HepG2 (cell line): ENCODE results near the gene P2RX7. TPM values are rescaled to one million over a fixed set of nuclear protein-coding genes. Genes with fewer than 3 reads are reported as not detected.

Source experiments
- ATAC-seq: fragments of 200-7000 bp; cut with Tn5 transposase; 3 replicates; pipeline ENCODE4 v1.9.1; 2020; ENCODE audit warnings: mild to moderate bottlenecking, moderate library complexity
- BruUV-seq: library from RNA; stranded (reverse); fragments of 400-500 nt; replicated peaks from 2 replicates; lab custom pipeline; 2021; lab: Mats Ljungman, UMichigan
- CTCF ChIA-PET: fragments of 300-600 bp; formaldehyde crosslinking; extraction: SDS; loops from one replicate; lab custom pipeline; 2021; ENCODE audit warnings: low total read pairs, inconsistent platforms, low intra/inter-chr PET ratio; lab: Yijun Ruan, JAX
- POLR2A ChIA-PET: fragments of 350-600 bp; sonication (Branson Sonifier 250); formaldehyde crosslinking; loops from one replicate; lab custom pipeline; 2020; ENCODE audit warnings: antibody characterized with exemption, inconsistent platforms; lab: Yijun Ruan, JAX
- DNase-seq: peaks from one replicate; pipeline ENCODE4 v3.0.0-alpha.2; 2015; ENCODE audit warnings: low spot score
- FAIRE-seq: peaks from 3 replicates; lab custom pipeline; 2011; peaks lifted over from hg19 to GRCh38; lab: Jason Lieb, UNC
- H2AFZ ChIP-seq: one replicate; pipeline ENCODE4 v1.6.1; 2011; ENCODE audit warnings: low read length, inconsistent platforms
- H3K27ac ChIP-seq: fragments of 300-600 bp; 3 replicates; pipeline ENCODE4 v1.8.0; 2011; ENCODE audit warnings: mixed run types, mild to moderate bottlenecking, mixed read lengths, low read length, inconsistent platforms; ENCODE audit not compliant: insufficient read depth; ENCODE audit errors: extremely low read length
- H3K27me3 ChIP-seq, 2 experiments: fragments of 200-600 bp in 1 of 2; 2 replicates in 1 of 2; 3 replicates in 1 of 2; pipeline versions ENCODE4 v1.6.0 to v1.8.0; 2011; ENCODE audit warnings: low read length in 2 of 2, mild to moderate bottlenecking in 2 of 2, moderate library complexity in 2 of 2, inconsistent platforms in 1 of 2; ENCODE audit not compliant: insufficient read depth in 2 of 2, control insufficient read depth in 1 of 2
- H3K36me3 ChIP-seq, 2 experiments: fragments of 200-600 bp in 1 of 2; replicated peaks in 1 of 2; 2 replicates in 1 of 2; 3 replicates in 1 of 2; pipeline versions ENCODE4 v1.5.1 to v1.8.0; 2011; ENCODE audit warnings: low read length in 2 of 2, inconsistent platforms in 1 of 2; ENCODE audit not compliant: insufficient read depth in 2 of 2, control insufficient read depth in 1 of 2
- H3K4me1 ChIP-seq: 2 replicates; pipeline ENCODE4 v1.5.1; 2012; ENCODE audit warnings: low read length, inconsistent platforms; ENCODE audit not compliant: insufficient read depth
- H3K4me2 ChIP-seq: 2 replicates; pipeline ENCODE4 v1.6.0; 2011; ENCODE audit warnings: low read depth, low read length, inconsistent platforms
- H3K4me3 ChIP-seq, 3 experiments: fragments of 200-600 bp in 1 of 3; sonication (generic), shearing (Covaris generic) in 1 of 3; replicated peaks in 1 of 3; 2 replicates each; pipeline ENCODE4 v1.5.1; 2011 to 2016; ENCODE audit warnings: low read length in 3 of 3, inconsistent platforms in 2 of 3, low read depth in 2 of 3, mild to moderate bottlenecking in 2 of 3, control low read depth in 1 of 3, mixed read lengths in 1 of 3; ENCODE audit not compliant: insufficient read depth in 1 of 3
- H3K79me2 ChIP-seq: one replicate; pipeline ENCODE4 v1.6.1; 2011; ENCODE audit warnings: low read length, inconsistent platforms; ENCODE audit not compliant: insufficient read depth
- H3K9ac ChIP-seq: 2 replicates; pipeline ENCODE4 v1.6.0; 2011; ENCODE audit warnings: mild to moderate bottlenecking, low read depth, low read length, inconsistent platforms; ENCODE audit not compliant: insufficient read depth
- H3K9me3 ChIP-seq: 2 replicates; pipeline ENCODE4 v1.5.1; 2012; ENCODE audit warnings: mild to moderate bottlenecking, low read length
- H4K20me1 ChIP-seq: 2 replicates; pipeline ENCODE4 v1.6.0; 2011; ENCODE audit warnings: inconsistent platforms, mild to moderate bottlenecking, low read length, moderate library complexity; ENCODE audit not compliant: insufficient read depth
- CBX5 ChIP-seq: sonication (generic); formaldehyde crosslinking; IDR thresholded peaks from 2 replicates; pipeline ENCODE4 v1.4.0; 2020; ENCODE audit warnings: missing genetic modification reagents, borderline replicate concordance
- PHF5A ChIP-seq: IDR thresholded peaks from one replicate; pipeline ENCODE4 v1.6.1; 2018; ENCODE audit warnings: low read depth, missing genetic modification reagents; ENCODE audit not compliant: unreplicated experiment
- RXRA ChIP-seq: sonication (generic); formaldehyde crosslinking; IDR thresholded peaks from 2 replicates; pipeline ENCODE4 v1.5.1; 2020; ENCODE audit warnings: missing genetic modification reagents
- SALL1 ChIP-seq: sonication (generic); formaldehyde crosslinking; IDR thresholded peaks from 2 replicates; pipeline ENCODE4 v1.8.0; 2022; ENCODE audit warnings: mild to moderate bottlenecking, missing genetic modification reagents
- SKI ChIP-seq: fragments of 450-650 bp; IDR thresholded peaks from one replicate; pipeline ENCODE4 v1.6.1; 2018; ENCODE audit warnings: mild to moderate bottlenecking; ENCODE audit not compliant: partially characterized antibody
- ZBTB7B ChIP-seq: sonication (generic); formaldehyde crosslinking; IDR thresholded peaks from 2 replicates; pipeline ENCODE4 v1.4.0; 2020; ENCODE audit warnings: missing genetic modification reagents
- ZNF143 ChIP-seq: sonication (generic); formaldehyde crosslinking; IDR thresholded peaks from 2 replicates; pipeline ENCODE4 v1.4.0; 2020; ENCODE audit warnings: missing genetic modification reagents
- ZNF30 ChIP-seq: sonication (generic); formaldehyde crosslinking; IDR thresholded peaks from 2 replicates; pipeline ENCODE4 v1.5.0; 2020; ENCODE audit warnings: mild to moderate bottlenecking, missing genetic modification reagents
- ZNF501 ChIP-seq: sonication (generic); formaldehyde crosslinking; IDR thresholded peaks from 2 replicates; pipeline ENCODE4 v1.5.1; 2020; ENCODE audit warnings: mild to moderate bottlenecking, moderate library complexity, missing genetic modification reagents
- ZNF629 ChIP-seq: sonication (generic); formaldehyde crosslinking; conservative IDR thresholded peaks from 2 replicates; pipeline ENCODE4 v1.5.0; 2020; ENCODE audit warnings: missing genetic modification reagents
- ZNF83 ChIP-seq: sonication (generic); formaldehyde crosslinking; IDR thresholded peaks from 2 replicates; pipeline ENCODE4 v1.4.0; 2020; ENCODE audit warnings: missing genetic modification reagents, mild to moderate bottlenecking, borderline replicate concordance
- ZNF841 ChIP-seq: sonication (generic); formaldehyde crosslinking; IDR thresholded peaks from 2 replicates; pipeline ENCODE4 v1.8.1; 2023; ENCODE audit warnings: missing genetic modification reagents, borderline replicate concordance
- WGBS: methylation state at CpG from one replicate; pipeline ENCODE4 v1.1.6; 2017; ENCODE audit warnings: low lambda C conversion rate; 5-methylcytosine and 5-hydroxymethylcytosine counted together
- in situ Hi-C: cut with HindIII; loops from 2 replicates; pipeline ENCODE4 v1.10.0; 2017; ENCODE audit warnings: low pct_unique_long_range_greater_than_20kb; ENCODE audit not compliant: extremely low pct_ligation_motif_present
- intact Hi-C: fragments of 100-400 bp; cut with micrococcal nuclease; formaldehyde crosslinking; loops from one replicate; pipeline ENCODE4 v1.10.0; 2022; ENCODE audit not compliant: unreplicated experiment
- polyA plus RNA-seq, 8 experiments: library from polyadenylated mRNA; depleted of rRNA in 3 of 8; stranded (reverse) in 7 of 8; unstranded in 1 of 8; fragments of >200 nt; fragmentation: Illumina TruSeq in 4 of 8; extraction: Trizol in 4 of 8; gene quantifications; 2 replicates each; pipeline versions ENCODE4 v1.2.1 to v1.2.3, GENCODE V29; 2011 to 2016; ENCODE audit warnings: low read depth in 4 of 8, missing spikeins in 1 of 8, mixed read lengths in 1 of 8; ENCODE audit not compliant: insufficient read depth in 1 of 8
- total RNA-seq, 5 experiments: library from RNA; depleted of rRNA; stranded (reverse); fragments of >200 nt; fragmentation: Illumina TruSeq; extraction: Trizol; gene quantifications; 2 replicates each; pipeline ENCODE4 v1.2.3, GENCODE V29; 2016; ENCODE audit warnings: low read depth in 1 of 5
- TF ChIP-seq, protein P1 (sequence below), 2 experiments: sonication (generic) in 1 of 2; formaldehyde crosslinking in 1 of 2; IDR thresholded peaks; 2 replicates each; pipeline versions ENCODE4 v1.4.0 to v1.6.1; 2016 to 2020; ENCODE audit warnings: borderline replicate concordance in 1 of 2, low read depth in 1 of 2, mild to moderate bottlenecking in 1 of 2, missing genetic modification reagents in 1 of 2
- TF ChIP-seq, protein P2 (sequence below): IDR thresholded peaks from 2 replicates; pipeline ENCODE4 v1.6.1; 2016; ENCODE audit warnings: low read depth, missing genetic modification reagents, missing compliant biosample characterization

Gene P2RX7
- total and polyA plus RNA-seq, 2 of the 13 experiments (the other 11 are each of a cell fraction or from before 2014, with no cell fraction given), result 0.13 to 0.73 TPM

DNA sequence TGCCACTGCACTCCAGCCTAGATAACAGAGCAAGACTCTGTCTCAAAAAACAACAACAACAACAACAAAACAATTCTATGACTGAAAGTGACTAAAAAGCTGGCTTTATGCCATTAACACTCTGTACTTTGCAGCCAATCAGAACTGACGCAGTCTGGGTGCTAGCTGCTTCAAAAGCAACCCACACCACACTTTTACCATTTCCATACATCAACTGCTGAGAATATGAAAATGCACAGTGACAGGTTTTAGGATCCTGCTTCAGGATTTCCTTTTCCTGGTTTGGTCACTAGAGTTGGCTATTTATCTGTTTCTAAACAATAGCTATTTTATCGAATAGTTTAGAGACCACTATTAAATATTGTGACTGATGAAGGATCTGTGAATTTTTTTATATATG is 54.1 kb downstream of the P2RX7 start (continued):
- TF ChIP-seq, protein P1, sequence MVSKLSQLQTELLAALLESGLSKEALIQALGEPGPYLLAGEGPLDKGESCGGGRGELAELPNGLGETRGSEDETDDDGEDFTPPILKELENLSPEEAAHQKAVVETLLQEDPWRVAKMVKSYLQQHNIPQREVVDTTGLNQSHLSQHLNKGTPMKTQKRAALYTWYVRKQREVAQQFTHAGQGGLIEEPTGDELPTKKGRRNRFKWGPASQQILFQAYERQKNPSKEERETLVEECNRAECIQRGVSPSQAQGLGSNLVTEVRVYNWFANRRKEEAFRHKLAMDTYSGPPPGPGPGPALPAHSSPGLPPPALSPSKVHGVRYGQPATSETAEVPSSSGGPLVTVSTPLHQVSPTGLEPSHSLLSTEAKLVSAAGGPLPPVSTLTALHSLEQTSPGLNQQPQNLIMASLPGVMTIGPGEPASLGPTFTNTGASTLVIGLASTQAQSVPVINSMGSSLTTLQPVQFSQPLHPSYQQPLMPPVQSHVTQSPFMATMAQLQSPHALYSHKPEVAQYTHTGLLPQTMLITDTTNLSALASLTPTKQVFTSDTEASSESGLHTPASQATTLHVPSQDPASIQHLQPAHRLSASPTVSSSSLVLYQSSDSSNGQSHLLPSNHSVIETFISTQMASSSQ (IDR thresholded peaks at IDR 0.05; ENCODE audit: low read depth), result no peak
- TF ChIP-seq, protein P1 (CRISPR knock-in tag; IDR thresholded peaks at IDR 0.05; ENCODE audit: borderline replicate concordance), result no peak
- TF ChIP-seq SKI, result no peak
- TF ChIP-seq CBX5 (CRISPR knock-in tag), result no peak
- no peak for TF ChIP-seq ZNF30 (CRISPR knock-in tag)
- TF ChIP-seq ZBTB7B (CRISPR knock-in tag), result no peak
- no peak for TF ChIP-seq ZNF143 (CRISPR knock-in tag)
- TF ChIP-seq ZNF501 (CRISPR knock-in tag), result no peak

DNA sequence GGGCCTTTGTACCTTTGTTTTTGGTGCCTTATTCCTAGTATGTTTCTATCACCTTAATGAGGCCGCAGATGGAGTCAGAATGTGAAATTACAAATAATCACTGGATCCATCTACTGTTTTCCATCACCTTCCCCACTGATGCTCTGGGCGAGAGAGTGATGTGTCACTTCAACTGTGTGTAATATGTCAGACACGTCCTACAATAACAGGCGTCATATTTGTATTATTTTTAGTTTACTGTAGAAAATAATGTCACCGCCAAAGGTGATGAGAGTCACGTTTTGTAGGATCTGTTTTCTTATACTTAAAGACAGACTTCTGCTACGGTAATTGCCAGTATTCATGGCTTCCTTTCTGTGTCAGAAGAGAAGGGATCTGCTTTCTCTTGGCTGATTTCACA is 54.8 kb downstream of the P2RX7 start:
- Histone ChIP-seq H3K36me3 (no peaks in the 10 kb centered on the region), H3K27me3 (peaks cover 2 to 12% of the 10 kb centered on the region in 2 experiments; a peak in 1 of 5 replicates), H3K4me2 (no peak overlapping the region), H3K9ac (no peak overlapping the region), H3K27ac (no peak overlapping the region), H3K79me2 (no peaks in the 10 kb centered on the region), H3K9me3 (no peaks in the 10 kb centered on the region), H4K20me1 (no peaks in the 10 kb centered on the region), H2AFZ (no peak overlapping the region), H3K4me3 (no peak overlapping the region), H3K4me1 (peaks cover 12% of the 10 kb centered on the region)
- in situ Hi-C loops (no loop called here), intact Hi-C loops (no loop called here)
- FAIRE-seq, result no peak
- no TSS peak for BruUV-seq
- WGBS, result 44% methylated on average over 7 of the region's 7 CpGs
- no peak for DNase-seq
- ATAC-seq, result no peak
- TF ChIP-seq ZNF841 (CRISPR knock-in tag) (no peak), ZNF629 (CRISPR knock-in tag) (no peak), SALL1 (no peak), ZNF83 (CRISPR knock-in tag) (no peak), RXRA (CRISPR knock-in tag) (no peak), PHF5A (CRISPR knock-in tag) (no peak)
- TF ChIP-seq, protein P2, sequence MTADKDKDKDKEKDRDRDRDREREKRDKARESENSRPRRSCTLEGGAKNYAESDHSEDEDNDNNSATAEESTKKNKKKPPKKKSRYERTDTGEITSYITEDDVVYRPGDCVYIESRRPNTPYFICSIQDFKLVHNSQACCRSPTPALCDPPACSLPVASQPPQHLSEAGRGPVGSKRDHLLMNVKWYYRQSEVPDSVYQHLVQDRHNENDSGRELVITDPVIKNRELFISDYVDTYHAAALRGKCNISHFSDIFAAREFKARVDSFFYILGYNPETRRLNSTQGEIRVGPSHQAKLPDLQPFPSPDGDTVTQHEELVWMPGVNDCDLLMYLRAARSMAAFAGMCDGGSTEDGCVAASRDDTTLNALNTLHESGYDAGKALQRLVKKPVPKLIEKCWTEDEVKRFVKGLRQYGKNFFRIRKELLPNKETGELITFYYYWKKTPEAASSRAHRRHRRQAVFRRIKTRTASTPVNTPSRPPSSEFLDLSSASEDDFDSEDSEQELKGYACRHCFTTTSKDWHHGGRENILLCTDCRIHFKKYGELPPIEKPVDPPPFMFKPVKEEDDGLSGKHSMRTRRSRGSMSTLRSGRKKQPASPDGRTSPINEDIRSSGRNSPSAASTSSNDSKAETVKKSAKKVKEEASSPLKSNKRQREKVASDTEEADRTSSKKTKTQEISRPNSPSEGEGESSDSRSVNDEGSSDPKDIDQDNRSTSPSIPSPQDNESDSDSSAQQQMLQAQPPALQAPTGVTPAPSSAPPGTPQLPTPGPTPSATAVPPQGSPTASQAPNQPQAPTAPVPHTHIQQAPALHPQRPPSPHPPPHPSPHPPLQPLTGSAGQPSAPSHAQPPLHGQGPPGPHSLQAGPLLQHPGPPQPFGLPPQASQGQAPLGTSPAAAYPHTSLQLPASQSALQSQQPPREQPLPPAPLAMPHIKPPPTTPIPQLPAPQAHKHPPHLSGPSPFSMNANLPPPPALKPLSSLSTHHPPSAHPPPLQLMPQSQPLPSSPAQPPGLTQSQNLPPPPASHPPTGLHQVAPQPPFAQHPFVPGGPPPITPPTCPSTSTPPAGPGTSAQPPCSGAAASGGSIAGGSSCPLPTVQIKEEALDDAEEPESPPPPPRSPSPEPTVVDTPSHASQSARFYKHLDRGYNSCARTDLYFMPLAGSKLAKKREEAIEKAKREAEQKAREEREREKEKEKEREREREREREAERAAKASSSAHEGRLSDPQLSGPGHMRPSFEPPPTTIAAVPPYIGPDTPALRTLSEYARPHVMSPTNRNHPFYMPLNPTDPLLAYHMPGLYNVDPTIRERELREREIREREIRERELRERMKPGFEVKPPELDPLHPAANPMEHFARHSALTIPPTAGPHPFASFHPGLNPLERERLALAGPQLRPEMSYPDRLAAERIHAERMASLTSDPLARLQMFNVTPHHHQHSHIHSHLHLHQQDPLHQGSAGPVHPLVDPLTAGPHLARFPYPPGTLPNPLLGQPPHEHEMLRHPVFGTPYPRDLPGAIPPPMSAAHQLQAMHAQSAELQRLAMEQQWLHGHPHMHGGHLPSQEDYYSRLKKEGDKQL, result no peak
- ChIA-PET POLR2A (no interaction called here), CTCF (no interaction called here)
